ENCODE results near the gene MBTD1.
"Not testable (repeated sequence)": the region's sequence is repeated elsewhere in the genome, so short reads cannot be mapped to it uniquely, and the experiment has no call there.

The MBTD1 gene

GRCh38 chr17:51259564-51260236 is at the start of gene MBTD1:
TSS of gene MBTD1 (minus strand) at chr17:51260049. CDS start at chr17:51225161, 34,888 bp downstream.
- peak; percentile 92 for DNase-seq (ENCODE audit: low spot score)

- DNase-seq (ENCODE audit: low spot score) = no peak
Measured at GRCh38 chr17:51305182-51305581, 45.3 kb upstream of the MBTD1 start.

- no peak for DNase-seq (ENCODE audit: low spot score)
Measured at GRCh38 chr17:51299859-51300258, 40.0 kb upstream of the MBTD1 start.

GRCh38 chr17:51298508-51299371 is 38.9 kb upstream of the MBTD1 start:
- peak; percentile 33 for DNase-seq (ENCODE audit: low spot score)

GRCh38 chr17:51294338-51294737 is 34.5 kb upstream of the MBTD1 start:
- DNase-seq (ENCODE audit: low spot score) = not testable (repeated sequence)

- DNase-seq (ENCODE audit: low spot score) = no peak
Measured at GRCh38 chr17:51289696-51290111, 29.9 kb upstream of the MBTD1 start.

GRCh38 chr17:51287412-51287811 is 27.6 kb upstream of the MBTD1 start:
- DNase-seq (ENCODE audit: low spot score) = no peak

- no peak for DNase-seq (ENCODE audit: low spot score)
Measured at GRCh38 chr17:51279183-51279582, 19.3 kb upstream of the MBTD1 start.

GRCh38 chr17:51275381-51275780 is 15.5 kb upstream of the MBTD1 start:
- DNase-seq (ENCODE audit: low spot score) = no peak

- DNase-seq (ENCODE audit: low spot score) = no peak
Measured at GRCh38 chr17:51272812-51273211, 13.0 kb upstream of the MBTD1 start.

- DNase-seq (ENCODE audit: low spot score) = no peak
Measured at GRCh38 chr17:51270636-51271035, 10.8 kb upstream of the MBTD1 start.

- no peak for DNase-seq (ENCODE audit: low spot score)
Measured at GRCh38 chr17:51269991-51270390, 10.1 kb upstream of the MBTD1 start.

- not testable (repeated sequence) for DNase-seq (ENCODE audit: low spot score)
Measured at GRCh38 chr17:51264466-51264865, 4.6 kb upstream of the MBTD1 start.

- no peak for DNase-seq (ENCODE audit: low spot score)
Measured at GRCh38 chr17:51263006-51263405, 3.2 kb upstream of the MBTD1 start.

GRCh38 chr17:51261024-51261963 is 1.4 kb upstream of the MBTD1 start:
- no peak for DNase-seq (ENCODE audit: low spot score)

GRCh38 chr17:51260237-51261023 is 581 bp upstream of the MBTD1 start, which contains the start of gene UTP18:
TSS of gene UTP18 (plus strand) at chr17:51260546. CDS start at chr17:51260585, 39 bp downstream.
- DNase-seq (ENCODE audit: low spot score) = peak; percentile 98

- no peak for DNase-seq (ENCODE audit: low spot score)
Measured at GRCh38 chr17:51258756-51259563, 889 bp downstream of the MBTD1 start.

- no peak for DNase-seq (ENCODE audit: low spot score)
Measured at GRCh38 chr17:51257150-51258081, 2.4 kb downstream of the MBTD1 start.

GRCh38 chr17:51256101-51256500 is 3.7 kb downstream of the MBTD1 start:
- no peak for DNase-seq (ENCODE audit: low spot score)

All from LoVo (cell line).